Measurements from ENCODE around the gene COBL. TPM values are rescaled to one million over a fixed set of nuclear protein-coding genes. Genes with fewer than 3 reads are reported as not detected.

COBL gene
- total RNA-seq, 2 donors from 2014 or later: 27.5 to 28.3 TPM

DNA sequence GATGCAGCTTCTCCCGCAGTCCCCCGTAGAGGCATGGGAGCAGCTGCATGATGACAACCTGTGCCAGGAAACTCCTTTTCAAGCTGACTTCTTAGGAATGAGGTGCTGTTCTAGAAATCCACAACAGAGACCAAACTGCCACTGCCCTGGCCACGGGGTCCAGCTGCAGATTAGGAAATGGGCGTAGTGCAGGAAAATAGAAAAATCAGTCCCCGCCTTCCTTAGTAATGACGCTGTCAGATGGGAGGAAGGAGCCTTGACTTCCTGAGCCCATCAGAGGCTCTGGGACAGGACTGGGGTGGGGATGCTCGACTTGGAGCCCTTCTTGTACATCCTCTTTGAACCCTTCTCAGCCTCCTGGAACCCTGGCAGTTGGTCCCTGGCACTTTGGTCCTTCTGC, 306.1 kb downstream of the COBL start:
- WGBS, 2 experiments (ENCODE audit: insufficient coverage in 1 of 2, insufficient read length in 1 of 2): 89 to 96% methylated on average over 6 to 7 of the region's 7 CpGs
- Mint-ChIP-seq H3K36me3 (ENCODE audit: low read depth) (no peaks in the 10 kb centered on the region), H3K27me3 (ENCODE audit: insufficient read depth) (peaks cover 5% of the 10 kb centered on the region), H3K4me1 (no peaks in the 10 kb centered on the region), H3K27ac (no peak overlapping the region), H3K4me3 (no peak overlapping the region), H3K9me3 (no peaks in the 10 kb centered on the region)
- H3K9me3 ChIP-seq (ENCODE audit: control insufficient read depth, low read length): no peaks in the 10 kb centered on the region
- TF ChIP-seq, protein P1, sequence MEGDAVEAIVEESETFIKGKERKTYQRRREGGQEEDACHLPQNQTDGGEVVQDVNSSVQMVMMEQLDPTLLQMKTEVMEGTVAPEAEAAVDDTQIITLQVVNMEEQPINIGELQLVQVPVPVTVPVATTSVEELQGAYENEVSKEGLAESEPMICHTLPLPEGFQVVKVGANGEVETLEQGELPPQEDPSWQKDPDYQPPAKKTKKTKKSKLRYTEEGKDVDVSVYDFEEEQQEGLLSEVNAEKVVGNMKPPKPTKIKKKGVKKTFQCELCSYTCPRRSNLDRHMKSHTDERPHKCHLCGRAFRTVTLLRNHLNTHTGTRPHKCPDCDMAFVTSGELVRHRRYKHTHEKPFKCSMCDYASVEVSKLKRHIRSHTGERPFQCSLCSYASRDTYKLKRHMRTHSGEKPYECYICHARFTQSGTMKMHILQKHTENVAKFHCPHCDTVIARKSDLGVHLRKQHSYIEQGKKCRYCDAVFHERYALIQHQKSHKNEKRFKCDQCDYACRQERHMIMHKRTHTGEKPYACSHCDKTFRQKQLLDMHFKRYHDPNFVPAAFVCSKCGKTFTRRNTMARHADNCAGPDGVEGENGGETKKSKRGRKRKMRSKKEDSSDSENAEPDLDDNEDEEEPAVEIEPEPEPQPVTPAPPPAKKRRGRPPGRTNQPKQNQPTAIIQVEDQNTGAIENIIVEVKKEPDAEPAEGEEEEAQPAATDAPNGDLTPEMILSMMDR (conservative IDR thresholded peaks at IDR 0.05): no peak
- no peaks in the 10 kb centered on the region for H3K27me3 ChIP-seq (ENCODE audit: control insufficient read depth, insufficient read depth, low read length, poor library complexity, severe bottlenecking)
- H3K36me3 ChIP-seq (ENCODE audit: control insufficient read depth, insufficient read depth, low read length): no peaks in the 10 kb centered on the region
- no peak for DNase-seq
- H3K4me1 ChIP-seq (ENCODE audit: control insufficient read depth, insufficient read depth, low read length): no peaks in the 10 kb centered on the region
- no peak overlapping the region for H3K4me3 ChIP-seq (ENCODE audit: low read length)
- H3K9ac ChIP-seq (ENCODE audit: extremely low read depth, low read length, poor library complexity, severe bottlenecking): no peak overlapping the region
- no peak overlapping the region for H3K27ac ChIP-seq (ENCODE audit: low read depth, low read length)

DNA sequence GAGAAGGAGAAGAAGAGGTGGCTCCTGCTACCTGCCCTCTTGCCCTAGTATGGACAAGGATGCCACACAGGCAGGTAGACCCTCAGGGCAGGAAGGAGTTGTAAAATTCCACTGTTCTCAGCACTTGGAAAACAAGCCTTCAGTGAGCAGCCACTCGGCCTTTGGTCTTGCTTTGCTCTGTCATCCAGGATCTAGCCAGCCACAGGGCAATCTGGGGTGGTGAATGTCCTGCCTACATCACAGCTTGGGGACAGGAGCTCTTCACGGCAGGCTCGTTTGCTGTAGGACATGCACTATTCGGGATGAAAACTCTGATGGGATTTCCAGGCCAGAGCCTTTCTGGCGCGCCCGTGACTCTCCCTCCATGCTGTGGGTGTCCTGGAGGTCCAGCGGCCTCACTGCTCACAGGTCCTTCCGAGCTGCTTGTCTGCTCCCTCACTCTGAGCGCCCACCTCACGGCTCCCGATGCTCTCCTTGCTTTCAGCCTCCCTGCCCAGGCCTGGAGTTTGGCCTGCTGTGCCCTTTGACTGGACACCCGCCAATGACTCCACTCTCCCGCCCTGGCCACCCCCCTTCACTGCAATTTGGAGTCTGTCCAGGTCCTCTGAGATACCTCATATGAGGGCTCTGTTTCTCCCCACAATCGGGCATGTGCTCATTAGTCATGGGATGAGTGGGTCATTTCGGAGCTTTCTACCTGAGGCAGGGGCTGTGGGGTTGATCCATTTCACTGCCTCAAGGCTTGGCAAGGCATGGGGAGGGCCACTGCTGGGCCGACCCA, 306.7 kb downstream of the COBL start:
- 79 to 80% methylated on average over 10 to 17 of the region's 17 CpGs for WGBS, 2 experiments (ENCODE audit: insufficient coverage in 1 of 2, insufficient read length in 1 of 2)

DNA sequence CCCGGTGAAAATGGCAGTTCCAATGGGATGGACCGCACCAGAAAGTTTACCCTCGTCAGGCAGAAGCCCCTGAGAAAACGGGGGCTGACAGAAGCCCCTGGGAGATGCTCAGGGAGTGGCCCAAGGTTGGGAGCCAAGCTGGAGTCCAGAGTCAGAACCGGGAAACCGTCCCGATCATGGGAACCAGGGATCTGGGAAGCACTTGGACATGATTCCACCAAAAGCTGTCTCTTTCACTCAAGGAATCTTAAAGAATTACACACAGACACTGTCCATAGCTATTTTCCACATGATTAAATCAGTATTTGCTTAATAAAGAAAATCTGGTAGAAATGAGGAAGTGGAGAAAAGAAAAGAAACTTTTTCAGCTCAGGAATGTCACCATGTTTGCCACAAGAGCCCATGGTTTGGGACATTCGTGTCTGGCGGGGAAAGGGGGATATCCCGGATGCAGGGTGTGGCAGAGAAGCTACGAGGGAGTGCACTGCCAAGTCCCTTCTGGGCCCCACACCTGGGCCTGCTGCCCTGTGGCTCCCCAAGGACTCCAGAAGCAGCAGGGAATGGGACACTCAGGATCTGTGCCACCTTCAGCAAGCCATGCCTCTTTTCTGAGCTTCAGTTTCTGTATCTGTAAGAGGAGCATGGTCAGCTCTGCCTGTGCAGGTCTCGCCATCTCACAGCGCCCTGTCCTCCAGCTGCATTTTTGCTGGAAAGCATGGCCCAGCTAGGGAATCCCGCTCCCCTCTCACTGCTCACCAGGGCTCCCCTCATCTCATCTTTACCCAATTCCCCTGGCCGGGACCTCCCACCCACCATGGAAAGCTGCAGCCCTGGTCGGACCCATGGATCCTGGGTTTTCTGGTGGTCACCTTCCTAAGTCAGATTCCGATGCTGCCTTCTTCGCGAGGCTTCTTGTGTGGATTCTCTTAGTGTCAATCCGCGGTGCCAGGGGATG, 308.8 kb downstream of the COBL start:
- H3K9ac ChIP-seq (ENCODE audit: extremely low read depth, low read length, poor library complexity, severe bottlenecking): no peak overlapping the region
- Mint-ChIP-seq H3K4me3 (no peak overlapping the region), H3K4me1 (no peaks in the 10 kb centered on the region), H3K9me3 (no peaks in the 10 kb centered on the region), H3K36me3 (ENCODE audit: low read depth) (no peaks in the 10 kb centered on the region), H3K27me3 (ENCODE audit: insufficient read depth) (peaks cover under 1% of the 10 kb centered on the region), H3K27ac (no peak overlapping the region)
- no peaks in the 10 kb centered on the region for H3K9me3 ChIP-seq (ENCODE audit: control insufficient read depth, low read length)
- no peak overlapping the region for H3K4me3 ChIP-seq (ENCODE audit: low read length)
- H3K4me1 ChIP-seq (ENCODE audit: control insufficient read depth, insufficient read depth, low read length): no peaks in the 10 kb centered on the region
- H3K27ac ChIP-seq (ENCODE audit: low read depth, low read length): no peak overlapping the region
- H3K36me3 ChIP-seq (ENCODE audit: control insufficient read depth, insufficient read depth, low read length): no peaks in the 10 kb centered on the region
- DNase-seq: no peak
- TF ChIP-seq, protein P1 (conservative IDR thresholded peaks at IDR 0.05): no peak
- WGBS, 2 experiments (ENCODE audit: insufficient coverage in 1 of 2, insufficient read length in 1 of 2): 93 to 96% methylated on average over 13 to 21 of the region's 21 CpGs
- no peaks in the 10 kb centered on the region for H3K27me3 ChIP-seq (ENCODE audit: control insufficient read depth, insufficient read depth, low read length, poor library complexity, severe bottlenecking)

More for the DNA sequence above, 306.7 kb downstream of the COBL start:
- Histone ChIP-seq H3K9me3 (ENCODE audit: control insufficient read depth, low read length) (no peaks in the 10 kb centered on the region), H3K4me3 (ENCODE audit: low read length) (no peak overlapping the region), H3K9ac (ENCODE audit: extremely low read depth, low read length, poor library complexity, severe bottlenecking) (no peak overlapping the region), H3K36me3 (ENCODE audit: control insufficient read depth, insufficient read depth, low read length) (no peaks in the 10 kb centered on the region), H3K27me3 (ENCODE audit: control insufficient read depth, insufficient read depth, low read length, poor library complexity, severe bottlenecking) (no peaks in the 10 kb centered on the region), H3K27ac (ENCODE audit: low read depth, low read length) (no peak overlapping the region), H3K4me1 (ENCODE audit: control insufficient read depth, insufficient read depth, low read length) (no peaks in the 10 kb centered on the region)
- TF ChIP-seq, protein P1 (conservative IDR thresholded peaks at IDR 0.05): no peak
- H3K9me3 Mint-ChIP-seq: no peaks in the 10 kb centered on the region
- no peak for DNase-seq
- H3K4me1 Mint-ChIP-seq: no peaks in the 10 kb centered on the region
- no peak overlapping the region for H3K27ac Mint-ChIP-seq
- no peak overlapping the region for H3K4me3 Mint-ChIP-seq
- H3K27me3 Mint-ChIP-seq (ENCODE audit: insufficient read depth): peaks cover 5% of the 10 kb centered on the region
- no peaks in the 10 kb centered on the region for H3K36me3 Mint-ChIP-seq (ENCODE audit: low read depth)
